ENCODE results near the gene GUCY1B1.

The GUCY1B1 gene

DNA sequence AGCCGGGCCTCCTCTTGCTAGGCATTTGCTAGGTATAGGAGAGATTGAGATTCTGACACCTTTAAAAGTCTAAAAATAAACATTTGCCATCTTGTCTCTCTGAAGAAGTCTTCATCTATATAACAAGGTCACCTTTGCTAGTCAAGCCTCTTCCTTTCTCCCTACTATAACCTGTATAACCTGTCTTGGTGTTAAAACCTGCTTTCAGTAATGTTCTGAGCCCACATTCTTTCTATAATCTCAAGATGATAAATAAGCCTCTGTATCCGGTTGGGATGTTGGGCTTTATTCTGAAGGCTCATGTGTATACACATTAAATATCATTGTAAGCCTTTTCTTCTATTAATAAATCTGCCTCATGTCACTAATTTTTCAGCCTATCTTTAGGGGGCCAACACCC lies 97.1 kb downstream of the GUCY1B1 start:
- no peak for DNase-seq (ENCODE audit: low read depth in 2 of 2, low spot score in 1 of 2)

Measured in stimulated activated CD8-positive, alpha-beta memory T cell treated with anti-CD3 and anti-CD28 coated beads, Interleukin-4, amount 100 ng/mL, for 1 hour (primary cell).